Lower lobe of right lung (tissue), 2 donors: ENCODE data around the gene SRSF3. TPM values are rescaled to one million over a fixed set of nuclear protein-coding genes. Genes with fewer than 3 reads are reported as not detected.

Experiments
- ATAC-seq, 2 donors: fragments of 200-7000 bp; cut with Tn5 transposase; one replicate each; pipeline ENCODE4 v1.9.1; 2020 to 2022; ENCODE audit warnings: mild to moderate bottlenecking in 2 of 2, moderate library complexity in 2 of 2
- DNase-seq: peaks from one replicate; pipeline ENCODE4 v3.0.0-alpha.2; 2020
- H3K27ac ChIP-seq: fragments of 200-600 bp; one replicate; pipeline ENCODE4 v1.8.0; 2022
- H3K27me3 ChIP-seq: fragments of 200-600 bp; one replicate; pipeline ENCODE4 v1.8.0; 2022; ENCODE audit warnings: low read depth
- H3K36me3 ChIP-seq: fragments of 200-600 bp; one replicate; pipeline ENCODE4 v1.8.0; 2022; ENCODE audit warnings: mild to moderate bottlenecking
- H3K4me1 ChIP-seq: fragments of 200-600 bp; one replicate; pipeline ENCODE4 v1.8.0; 2022
- H3K4me3 ChIP-seq: fragments of 200-600 bp; one replicate; pipeline ENCODE4 v1.8.0; 2022; ENCODE audit warnings: mild to moderate bottlenecking
- H3K9me3 ChIP-seq: fragments of 200-600 bp; one replicate; pipeline ENCODE4 v1.8.0; 2022
- intact Hi-C: fragments of 100-400 bp; cut with DNase I; formaldehyde crosslinking; loops from one replicate; pipeline ENCODE4 v1.11.0; 2022
- total RNA-seq: library from RNA; stranded (reverse); fragmentation: NEBNext Ultra II Directional; extraction: Animal tissue kit (Norgen Biotek cat#: 25700); gene quantifications from one replicate; pipeline ENCODE4 v1.2.1, GENCODE V29; 2021
- TF ChIP-seq, protein P1 (sequence below): fragments of 200-600 bp; IDR thresholded peaks from one replicate; pipeline ENCODE4 v1.8.0; 2022; ENCODE audit warnings: antibody characterized with exemption, mild to moderate bottlenecking
- donor health status: DM: no; HTN: yes; CAD: no; lungs with severe emphysema.

Gene SRSF3
- total RNA-seq, 1 donor from 2014 or later = 180 TPM

DNA sequence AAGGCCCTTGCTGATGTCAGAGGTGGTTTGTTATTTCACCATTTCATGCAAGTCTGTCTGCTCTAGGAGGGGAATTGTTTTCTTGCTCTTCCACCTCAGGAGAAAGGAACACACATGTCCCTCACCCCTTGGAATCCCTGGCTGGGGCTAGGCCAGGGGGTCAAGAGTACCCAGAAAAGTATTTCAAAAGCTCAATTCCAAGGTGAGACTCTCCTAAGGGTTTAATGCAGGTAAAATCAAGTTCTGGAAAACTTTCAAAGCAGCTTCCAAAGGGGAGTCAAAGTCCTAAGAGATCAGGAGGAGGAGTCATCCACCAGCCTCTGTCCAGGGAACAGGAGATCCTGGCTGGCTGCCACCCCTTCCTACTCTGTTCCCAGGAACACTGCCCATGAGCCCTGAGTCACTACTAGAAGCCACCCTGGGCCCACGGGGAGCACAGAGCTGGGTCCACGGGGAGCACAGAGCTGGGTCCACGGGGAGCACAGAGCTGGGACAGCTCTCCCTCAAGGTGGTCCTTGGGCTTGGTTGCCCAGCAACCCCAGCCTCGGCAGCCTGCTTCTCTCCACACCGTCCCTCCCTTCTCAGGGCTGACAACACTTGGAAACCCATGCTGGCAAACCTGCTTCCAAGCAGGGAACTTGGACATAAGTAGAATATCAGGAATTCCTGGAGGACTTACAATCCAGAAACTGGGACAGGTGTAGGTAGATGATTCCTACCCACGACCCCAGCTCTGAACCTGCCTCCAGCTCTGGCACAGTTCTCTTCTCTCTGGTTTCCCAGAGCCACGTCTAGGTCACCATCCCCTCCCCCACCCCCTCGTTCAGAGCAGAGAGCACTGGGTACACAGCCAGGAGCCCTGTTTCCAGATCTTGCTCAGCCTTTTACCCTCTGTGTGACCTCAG is 49.0 kb downstream of the SRSF3 start:
- Histone ChIP-seq H3K27ac (no peak overlapping the region), H3K27me3 (no peaks in the 10 kb centered on the region), H3K9me3 (no peaks in the 10 kb centered on the region), H3K36me3 (no peaks in the 10 kb centered on the region), H3K4me1 (peaks cover 13% of the 10 kb centered on the region), H3K4me3 (no peak overlapping the region)
- intact Hi-C loops = no loop called here
- ATAC-seq (peak; percentile 66 to 71), DNase-seq (peak; percentile 58)
- TF ChIP-seq, protein P1, sequence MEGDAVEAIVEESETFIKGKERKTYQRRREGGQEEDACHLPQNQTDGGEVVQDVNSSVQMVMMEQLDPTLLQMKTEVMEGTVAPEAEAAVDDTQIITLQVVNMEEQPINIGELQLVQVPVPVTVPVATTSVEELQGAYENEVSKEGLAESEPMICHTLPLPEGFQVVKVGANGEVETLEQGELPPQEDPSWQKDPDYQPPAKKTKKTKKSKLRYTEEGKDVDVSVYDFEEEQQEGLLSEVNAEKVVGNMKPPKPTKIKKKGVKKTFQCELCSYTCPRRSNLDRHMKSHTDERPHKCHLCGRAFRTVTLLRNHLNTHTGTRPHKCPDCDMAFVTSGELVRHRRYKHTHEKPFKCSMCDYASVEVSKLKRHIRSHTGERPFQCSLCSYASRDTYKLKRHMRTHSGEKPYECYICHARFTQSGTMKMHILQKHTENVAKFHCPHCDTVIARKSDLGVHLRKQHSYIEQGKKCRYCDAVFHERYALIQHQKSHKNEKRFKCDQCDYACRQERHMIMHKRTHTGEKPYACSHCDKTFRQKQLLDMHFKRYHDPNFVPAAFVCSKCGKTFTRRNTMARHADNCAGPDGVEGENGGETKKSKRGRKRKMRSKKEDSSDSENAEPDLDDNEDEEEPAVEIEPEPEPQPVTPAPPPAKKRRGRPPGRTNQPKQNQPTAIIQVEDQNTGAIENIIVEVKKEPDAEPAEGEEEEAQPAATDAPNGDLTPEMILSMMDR = no peak

DNA sequence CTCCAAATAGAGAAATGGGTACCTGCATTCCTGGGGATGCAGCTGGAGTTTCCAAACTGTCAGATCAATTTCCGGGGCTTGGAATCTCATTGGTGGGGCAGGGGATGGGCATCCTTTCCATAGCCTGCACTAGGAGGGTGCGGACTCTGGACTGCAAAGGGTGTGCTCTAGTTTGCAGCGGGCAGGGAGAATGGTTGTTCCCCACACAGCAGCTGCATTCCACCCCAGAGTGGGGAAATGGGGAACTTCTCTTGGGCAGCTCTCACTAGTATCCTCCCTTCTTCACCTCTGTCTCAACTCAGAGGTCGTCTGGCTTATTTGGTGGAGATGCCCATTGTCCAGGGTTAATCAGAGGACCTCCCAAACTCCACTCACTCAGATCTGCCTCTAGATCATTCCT is 49.8 kb downstream of the SRSF3 start:
- Histone ChIP-seq H3K4me1 (peaks cover 13% of the 10 kb centered on the region), H3K36me3 (no peaks in the 10 kb centered on the region), H3K4me3 (no peak overlapping the region), H3K27ac (no peak overlapping the region), H3K27me3 (no peaks in the 10 kb centered on the region), H3K9me3 (no peaks in the 10 kb centered on the region)
- ATAC-seq (peak; percentile 49 to 52), DNase-seq (no peak)
- TF ChIP-seq, protein P1 = no peak
- intact Hi-C loops = no loop called here

GRCh38 chr6:36649086-36649485 is 54.9 kb downstream of the SRSF3 start:
- TF ChIP-seq, protein P1 = no peak
- no peaks in the 10 kb centered on the region for H3K27me3 ChIP-seq
- no peak for ATAC-seq
- intact Hi-C loops = no loop called here
- H3K27ac ChIP-seq = no peak overlapping the region
- H3K9me3 ChIP-seq = no peaks in the 10 kb centered on the region
- H3K4me3 ChIP-seq = no peak overlapping the region
- H3K36me3 ChIP-seq = no peaks in the 10 kb centered on the region
- H3K4me1 ChIP-seq = peaks cover 24% of the 10 kb centered on the region
- DNase-seq = no peak

GRCh38 chr6:36649701-36650484 is 55.7 kb downstream of the SRSF3 start:
- DNase-seq (no peak), ATAC-seq (no peak)

GRCh38 chr6:36650848-36651478 is 56.8 kb downstream of the SRSF3 start:
- no peaks in the 10 kb centered on the region for H3K36me3 ChIP-seq
- H3K4me1 ChIP-seq = peaks cover 24% of the 10 kb centered on the region
- ATAC-seq = no peak
- intact Hi-C loops = no loop called here
- H3K4me3 ChIP-seq = no peak overlapping the region
- no peaks in the 10 kb centered on the region for H3K9me3 ChIP-seq
- DNase-seq = no peak
- no peak overlapping the region for H3K27ac ChIP-seq
- TF ChIP-seq, protein P1 = no peak
- H3K27me3 ChIP-seq = no peaks in the 10 kb centered on the region

More at GRCh38 chr6:36649701-36650484, 55.7 kb downstream of the SRSF3 start:
- Histone ChIP-seq H3K27me3 (no peaks in the 10 kb centered on the region), H3K4me3 (no peak overlapping the region), H3K36me3 (no peaks in the 10 kb centered on the region), H3K4me1 (peaks cover 24% of the 10 kb centered on the region), H3K27ac (no peak overlapping the region), H3K9me3 (no peaks in the 10 kb centered on the region)
- TF ChIP-seq, protein P1 = no peak
- intact Hi-C loops = no loop called here
